Measurements from ENCODE around the gene ARHGEF10L. TPM values are rescaled to one million over a fixed set of nuclear protein-coding genes. Genes with fewer than 3 reads are reported as not detected.
A peak's percentile ranks its signal among the peaks of the same experiment; 100 is the strongest.
"Not testable (repeated sequence)": the region's sequence is repeated elsewhere in the genome, so short reads cannot be mapped to it uniquely, and the experiment has no call there.

The ARHGEF10L gene
- total RNA-seq, 1 experiment from 2014 or later: 6.8 TPM

- DNase-seq (ENCODE audit: low read depth): no peak
These were observed 196.3 kb downstream of the ARHGEF10L start for GRCh38 chr1:17735793-17736192.

- no peak for DNase-seq (ENCODE audit: low read depth)
These were observed 197.1 kb downstream of the ARHGEF10L start for GRCh38 chr1:17736625-17737024.

GRCh38 chr1:17739050-17739449 lies 199.6 kb downstream of the ARHGEF10L start:
- DNase-seq (ENCODE audit: low read depth): no peak

GRCh38 chr1:17741052-17741451 lies 201.6 kb downstream of the ARHGEF10L start:
- DNase-seq (ENCODE audit: low read depth): no peak

- DNase-seq (ENCODE audit: low read depth): peak; percentile 24
These were observed 203.1 kb downstream of the ARHGEF10L start for GRCh38 chr1:17742583-17742982.

GRCh38 chr1:17743008-17743647 lies 203.6 kb downstream of the ARHGEF10L start:
- DNase-seq (ENCODE audit: low read depth): no peak

GRCh38 chr1:17743925-17744324 lies 204.4 kb downstream of the ARHGEF10L start:
- no peak for DNase-seq (ENCODE audit: low read depth)

- DNase-seq (ENCODE audit: low read depth): peak; percentile 32
These were observed 205.4 kb downstream of the ARHGEF10L start for GRCh38 chr1:17744666-17745478.

GRCh38 chr1:17745479-17745955 lies 206.0 kb downstream of the ARHGEF10L start:
- DNase-seq (ENCODE audit: low read depth): no peak

GRCh38 chr1:17746281-17746680 lies 206.8 kb downstream of the ARHGEF10L start:
- not testable (repeated sequence) for DNase-seq (ENCODE audit: low read depth)

- no peak for DNase-seq (ENCODE audit: low read depth)
These were observed 207.4 kb downstream of the ARHGEF10L start for GRCh38 chr1:17746920-17747319.

Other genes starting within 250 kb of the ARHGEF10L start
- 0.49 and 2.3 TPM in 2 replicates for gene PADI4, start 231.5 kb upstream of the ARHGEF10L start, total RNA-seq (2014; rRNA removed; shearing (Covaris generic))
- gene PADI6, start 167.5 kb upstream of the ARHGEF10L start, total RNA-seq (2014; rRNA removed; shearing (Covaris generic)): not detected in 2 replicates
- gene RCC2, start 100.0 kb upstream of the ARHGEF10L start, total RNA-seq (2014; rRNA removed; shearing (Covaris generic)): 87.4 and 135 TPM in 2 replicates
- 0.07 and 0.39 TPM in 2 replicates for gene ACTL8, start 215.6 kb downstream of the ARHGEF10L start, total RNA-seq (2014; rRNA removed; shearing (Covaris generic))

Data from M059J (cell line).